Neural cell (in vitro differentiated cells): Measurements from ENCODE around the gene CGB1. TPM values are rescaled to one million over a fixed set of nuclear protein-coding genes. Genes with fewer than 3 reads are reported as not detected.
A peak's percentile ranks its signal among the peaks of the same experiment; 100 is the strongest.

ENCODE experiments used
- H2AFZ ChIP-seq: fragments of 200-600, 300-800 bp; sonication (generic), shearing (Covaris generic); 2 replicates; pipeline ENCODE4 v1.6.0; 2014; ENCODE audit warnings: low read depth, mild to moderate bottlenecking, antibody characterized with exemption, low read length, moderate library complexity
- H3F3A ChIP-seq: fragments of 200-600 bp; shearing (Covaris generic); 2 replicates; pipeline ENCODE4 v1.6.1; 2016; ENCODE audit warnings: mild to moderate bottlenecking, moderate library complexity, mixed read lengths, antibody characterized with exemption, low read length; ENCODE audit not compliant: insufficient read depth, poor library complexity, severe bottlenecking
- H3K27ac ChIP-seq: fragments of 200-600, 300-800 bp; sonication (generic), shearing (Covaris generic); 2 replicates; pipeline ENCODE4 v1.5.1; 2014; ENCODE audit warnings: mild to moderate bottlenecking, low read length, moderate library complexity
- H3K27me3 ChIP-seq: fragments of 300-800, 200-600 bp; sonication (generic), shearing (Covaris generic); 2 replicates; pipeline ENCODE4 v1.6.0; 2014; ENCODE audit warnings: mild to moderate bottlenecking, low read depth, low read length, moderate library complexity; ENCODE audit not compliant: insufficient read depth
- H3K36me3 ChIP-seq: fragments of 300-800, 200-600 bp; sonication (generic), shearing (Covaris generic); 2 replicates; pipeline ENCODE4 v1.5.1; 2014; ENCODE audit warnings: mild to moderate bottlenecking, antibody characterized with exemption, low read length, moderate library complexity; ENCODE audit not compliant: insufficient read depth
- H3K4me2 ChIP-seq: fragments of 300-800, 200-600 bp; sonication (generic), shearing (Covaris generic); 2 replicates; pipeline ENCODE4 v1.6.0; 2014; ENCODE audit warnings: mild to moderate bottlenecking, low read length
- H3K4me3 ChIP-seq: fragments of 300-800, 200-600 bp; sonication (generic), shearing (Covaris generic); 2 replicates; pipeline ENCODE4 v1.5.1; 2014; ENCODE audit warnings: mild to moderate bottlenecking, low read length, moderate library complexity
- H3K79me2 ChIP-seq: fragments of 200-600 bp; shearing (Covaris generic); replicated peaks from 2 replicates; pipeline ENCODE4 v1.6.0; 2014; ENCODE audit warnings: mild to moderate bottlenecking, low read length, moderate library complexity; ENCODE audit not compliant: insufficient read depth
- H3K9ac ChIP-seq: fragments of 300-800, 200-600 bp; sonication (generic), shearing (Covaris generic); 2 replicates; pipeline ENCODE4 v1.6.1; 2016; ENCODE audit warnings: mild to moderate bottlenecking, low read length, mixed read lengths
- H3K9me2 ChIP-seq: fragments of 200-600 bp; shearing (Covaris generic); 2 replicates; pipeline ENCODE4 v1.6.1; 2016; ENCODE audit warnings: mild to moderate bottlenecking, low read length, mixed read lengths; ENCODE audit not compliant: insufficient read depth
- H3K9me3 ChIP-seq: fragments of 200-600, 300-800 bp; sonication (generic), shearing (Covaris generic); 2 replicates; pipeline ENCODE4 v1.6.1; 2016; ENCODE audit warnings: mild to moderate bottlenecking, mixed run types, low read length, moderate library complexity, mixed read lengths
- H4K20me1 ChIP-seq: fragments of 200-600 bp; shearing (Covaris generic); 2 replicates; pipeline ENCODE4 v1.6.1; 2016; ENCODE audit warnings: mild to moderate bottlenecking, mixed run types; ENCODE audit not compliant: insufficient read depth
- CTCF ChIP-seq: fragments of 450-650 bp; IDR thresholded peaks from 2 replicates; pipeline ENCODE4 v1.5.1; 2014; ENCODE audit warnings: antibody characterized with exemption, mild to moderate bottlenecking, moderate library complexity; ENCODE audit not compliant: poor library complexity, severe bottlenecking
- EP300 ChIP-seq: fragments of 450-650 bp; conservative IDR thresholded peaks from 2 replicates; pipeline ENCODE4 v1.6.1; 2014; ENCODE audit warnings: antibody characterized with exemption, mild to moderate bottlenecking, moderate library complexity; ENCODE audit not compliant: poor library complexity, severe bottlenecking
- EZH2 ChIP-seq: fragments of 200-600, 300-800 bp; shearing (Covaris generic), sonication (generic); IDR thresholded peaks from 2 replicates; pipeline ENCODE4 v1.6.1; 2014; ENCODE audit warnings: antibody characterized with exemption, low read length, borderline replicate concordance, mild to moderate bottlenecking; ENCODE audit not compliant: insufficient read depth, poor library complexity, severe bottlenecking
- MXI1 ChIP-seq: fragments of 450-650 bp; conservative IDR thresholded peaks from 2 replicates; pipeline ENCODE4 v1.6.1; 2014; ENCODE audit warnings: antibody characterized with exemption, mild to moderate bottlenecking; ENCODE audit not compliant: poor library complexity, severe bottlenecking
- POLR2AphosphoS5 ChIP-seq: IDR thresholded peaks from 2 replicates; pipeline ENCODE4 v1.6.1; 2012
- RAD21 ChIP-seq: fragments of 450-650 bp; conservative IDR thresholded peaks from 2 replicates; pipeline ENCODE4 v1.6.1; 2014; ENCODE audit warnings: antibody characterized with exemption, mild to moderate bottlenecking, moderate library complexity
- SMC3 ChIP-seq: fragments of 450-650 bp; conservative IDR thresholded peaks from 2 replicates; pipeline ENCODE4 v1.6.1; 2014; ENCODE audit warnings: antibody characterized with exemption, mild to moderate bottlenecking, moderate library complexity; ENCODE audit not compliant: poor library complexity
- TAF1 ChIP-seq: IDR thresholded peaks from 2 replicates; pipeline ENCODE4 v1.6.1; 2012; ENCODE audit warnings: low read depth
- polyA plus RNA-seq: library from polyadenylated mRNA; depleted of rRNA; stranded (reverse); fragments of >200 nt; gene quantifications from 2 replicates; pipeline ENCODE4 v1.2.3, GENCODE V29; 2014
- TF ChIP-seq, protein P1 (sequence below): IDR thresholded peaks from 2 replicates; pipeline ENCODE4 v1.6.1; 2012; ENCODE audit warnings: borderline replicate concordance

The CGB1 gene
- polyA plus RNA-seq, 1 donor from 2014 or later, result not detected

DNA sequence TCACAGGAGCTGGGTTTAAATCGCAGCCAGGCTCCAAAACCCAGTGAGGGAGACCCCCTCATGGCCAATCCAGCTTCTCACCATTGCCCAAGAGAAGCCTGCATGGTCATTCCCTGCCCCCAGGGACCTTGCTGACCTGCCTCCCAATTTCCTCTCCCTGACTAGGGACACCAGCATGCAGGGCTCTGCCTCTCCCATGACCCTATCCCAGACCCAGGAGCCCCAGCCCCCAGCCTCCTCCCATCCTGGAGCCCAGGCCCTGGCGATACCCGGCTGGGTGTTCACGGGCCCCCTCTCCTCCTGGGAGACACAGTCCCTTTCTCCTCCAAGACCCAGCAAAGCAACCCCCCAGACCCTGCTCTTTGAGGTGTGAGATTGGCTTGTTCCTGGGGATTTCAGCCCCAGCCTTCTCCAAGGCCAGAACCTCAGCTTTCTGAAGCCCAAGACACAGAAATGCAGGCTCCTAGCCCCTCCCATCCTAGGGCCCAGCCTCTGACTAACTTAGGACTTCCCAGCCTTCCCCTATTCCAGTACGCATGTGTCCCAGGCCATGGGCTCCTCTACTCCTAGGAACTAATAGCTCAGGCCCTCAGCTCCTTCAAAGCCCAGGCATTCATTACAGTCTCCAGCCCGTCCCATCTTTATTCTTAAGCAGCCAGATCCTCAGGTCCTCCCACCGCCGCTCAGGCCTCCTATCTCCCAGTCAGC lies 44.7 kb downstream of the CGB1 start:
- H3K9me3 ChIP-seq, result no peaks in the 10 kb centered on the region
- no peaks in the 10 kb centered on the region for H3K9me2 ChIP-seq
- peaks cover 21% of the 10 kb centered on the region for H3K79me2 ChIP-seq
- no peaks in the 10 kb centered on the region for H4K20me1 ChIP-seq
- TF ChIP-seq EZH2, result no peak
- TF ChIP-seq SMC3, result no peak
- no peak for TF ChIP-seq POLR2AphosphoS5
- no peak for TF ChIP-seq RAD21
- no peak for TF ChIP-seq TAF1
- TF ChIP-seq, protein P1, sequence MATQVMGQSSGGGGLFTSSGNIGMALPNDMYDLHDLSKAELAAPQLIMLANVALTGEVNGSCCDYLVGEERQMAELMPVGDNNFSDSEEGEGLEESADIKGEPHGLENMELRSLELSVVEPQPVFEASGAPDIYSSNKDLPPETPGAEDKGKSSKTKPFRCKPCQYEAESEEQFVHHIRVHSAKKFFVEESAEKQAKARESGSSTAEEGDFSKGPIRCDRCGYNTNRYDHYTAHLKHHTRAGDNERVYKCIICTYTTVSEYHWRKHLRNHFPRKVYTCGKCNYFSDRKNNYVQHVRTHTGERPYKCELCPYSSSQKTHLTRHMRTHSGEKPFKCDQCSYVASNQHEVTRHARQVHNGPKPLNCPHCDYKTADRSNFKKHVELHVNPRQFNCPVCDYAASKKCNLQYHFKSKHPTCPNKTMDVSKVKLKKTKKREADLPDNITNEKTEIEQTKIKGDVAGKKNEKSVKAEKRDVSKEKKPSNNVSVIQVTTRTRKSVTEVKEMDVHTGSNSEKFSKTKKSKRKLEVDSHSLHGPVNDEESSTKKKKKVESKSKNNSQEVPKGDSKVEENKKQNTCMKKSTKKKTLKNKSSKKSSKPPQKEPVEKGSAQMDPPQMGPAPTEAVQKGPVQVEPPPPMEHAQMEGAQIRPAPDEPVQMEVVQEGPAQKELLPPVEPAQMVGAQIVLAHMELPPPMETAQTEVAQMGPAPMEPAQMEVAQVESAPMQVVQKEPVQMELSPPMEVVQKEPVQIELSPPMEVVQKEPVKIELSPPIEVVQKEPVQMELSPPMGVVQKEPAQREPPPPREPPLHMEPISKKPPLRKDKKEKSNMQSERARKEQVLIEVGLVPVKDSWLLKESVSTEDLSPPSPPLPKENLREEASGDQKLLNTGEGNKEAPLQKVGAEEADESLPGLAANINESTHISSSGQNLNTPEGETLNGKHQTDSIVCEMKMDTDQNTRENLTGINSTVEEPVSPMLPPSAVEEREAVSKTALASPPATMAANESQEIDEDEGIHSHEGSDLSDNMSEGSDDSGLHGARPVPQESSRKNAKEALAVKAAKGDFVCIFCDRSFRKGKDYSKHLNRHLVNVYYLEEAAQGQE, result no peak
- no peak for TF ChIP-seq MXI1
- TF ChIP-seq CTCF, result no peak
- TF ChIP-seq EP300, result no peak
- H3K27me3 ChIP-seq, result no peaks in the 10 kb centered on the region
- peak overlapping the region; percentile 87 for H3K9ac ChIP-seq
- H3K4me3 ChIP-seq, result peak overlapping the region; percentile 78
- H3K36me3 ChIP-seq, result no peaks in the 10 kb centered on the region
- peak overlapping the region; percentile 46 for H2AFZ ChIP-seq
- H3K27ac ChIP-seq, result peak overlapping the region; percentile 79
- H3F3A ChIP-seq, result peaks cover 4% of the 10 kb centered on the region
- H3K4me2 ChIP-seq, result peak overlapping the region; percentile 59

DNA sequence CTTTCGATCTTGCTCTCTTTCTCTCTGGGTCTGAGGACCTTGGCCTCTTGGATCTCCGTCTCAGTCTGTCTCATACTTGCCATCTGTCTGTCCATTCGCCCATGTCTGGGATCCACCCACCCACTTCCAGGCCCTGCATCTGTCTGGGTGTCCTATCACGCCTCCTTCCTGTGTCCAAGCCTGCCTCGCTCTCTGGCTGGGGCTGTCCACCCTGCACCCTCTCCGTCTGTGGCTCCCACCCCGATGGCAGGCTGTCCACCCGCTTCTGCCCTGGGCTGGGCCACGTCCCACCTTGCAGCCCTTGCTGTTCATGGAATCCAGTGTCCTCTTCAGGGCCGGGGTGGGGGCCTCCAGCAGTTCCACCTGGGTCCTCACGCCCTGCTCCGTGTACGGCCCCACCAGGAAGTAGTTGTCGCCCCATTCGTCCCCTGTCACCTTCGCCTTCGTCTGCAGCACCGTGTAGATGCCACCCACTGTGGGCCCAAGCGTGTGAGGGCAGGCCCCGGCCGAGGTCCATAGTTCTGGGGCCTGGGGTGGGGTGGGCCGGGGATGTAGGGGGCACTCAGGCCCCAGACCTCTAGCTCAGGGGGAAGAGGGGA lies 45.6 kb downstream of the CGB1 start:
- no peak overlapping the region for H3K9ac ChIP-seq
- no peaks in the 10 kb centered on the region for H3K9me3 ChIP-seq
- no peaks in the 10 kb centered on the region for H3K27me3 ChIP-seq
- no peak overlapping the region for H3K4me2 ChIP-seq
- TF ChIP-seq CTCF, result no peak
- no peak for TF ChIP-seq SMC3
- no peak for TF ChIP-seq EP300
- no peak for TF ChIP-seq TAF1
- no peak for TF ChIP-seq RAD21
- no peak for TF ChIP-seq EZH2
- TF ChIP-seq, protein P1, result no peak
- TF ChIP-seq POLR2AphosphoS5, result no peak
- TF ChIP-seq MXI1, result no peak
- no peaks in the 10 kb centered on the region for H3K36me3 ChIP-seq
- H2AFZ ChIP-seq, result no peak overlapping the region
- peaks cover 20% of the 10 kb centered on the region for H3K79me2 ChIP-seq
- H3F3A ChIP-seq, result peaks cover 4% of the 10 kb centered on the region
- no peaks in the 10 kb centered on the region for H3K9me2 ChIP-seq
- no peaks in the 10 kb centered on the region for H4K20me1 ChIP-seq
- peak overlapping the region; percentile 78 for H3K4me3 ChIP-seq
- H3K27ac ChIP-seq, result no peak overlapping the region
